IMR-90 (cell line): ENCODE measurements around the gene TRMT10C. TPM values are rescaled to one million over a fixed set of nuclear protein-coding genes. Genes with fewer than 3 reads are reported as not detected.

Experiments used
- ATAC-seq: fragments of 200-7000 bp; cut with Tn5 transposase; 2 replicates; pipeline ENCODE4 v1.9.1; 2020; ENCODE audit warnings: low read depth, mild to moderate bottlenecking, moderate library complexity
- BruUV-seq: library from RNA; stranded (reverse); fragments of 400-500 nt; replicated peaks from 2 replicates; lab custom pipeline; 2021; lab: Mats Ljungman, UMichigan
- CTCF ChIA-PET: fragments of 300-600 bp; formaldehyde crosslinking; extraction: SDS; loops from one replicate; lab custom pipeline; 2021; ENCODE audit warnings: antibody characterized with exemption; lab: Yijun Ruan, JAX
- POLR2A ChIA-PET: fragments of 300-600 bp; sonication (Branson Sonifier 250); formaldehyde crosslinking; loops from one replicate; lab custom pipeline; 2022; ENCODE audit warnings: antibody characterized with exemption; ENCODE audit not compliant: unreplicated experiment; lab: Charles Lee
- DNase-seq: peaks from one replicate; pipeline ENCODE4 v3.0.0; 2013
- H2AFZ ChIP-seq: replicated peaks from 2 replicates; pipeline ENCODE3; 2013; ENCODE audit warnings: low read length, mild to moderate bottlenecking; ENCODE audit not compliant: poor library complexity
- H2AK5ac ChIP-seq: 2 replicates; pipeline ENCODE4 v1.6.1; 2013; ENCODE audit warnings: low read depth, low read length, inconsistent platforms
- H2AK9ac ChIP-seq: replicated peaks from 2 replicates; pipeline ENCODE3; 2013; ENCODE audit warnings: mild to moderate bottlenecking, low read depth, low read length, moderate library complexity; ENCODE audit not compliant: poor library complexity
- H2BK120ac ChIP-seq: 2 replicates; pipeline ENCODE4 v1.6.1; 2013; ENCODE audit warnings: low read depth, low read length, inconsistent platforms
- H2BK15ac ChIP-seq: 3 replicates; pipeline ENCODE4 v1.6.1; 2013; ENCODE audit warnings: low read depth, low read length, inconsistent platforms
- H2BK20ac ChIP-seq: 2 replicates; pipeline ENCODE4 v1.6.1; 2013; ENCODE audit warnings: low read depth, mild to moderate bottlenecking, inconsistent platforms, low read length, moderate library complexity
- H2BK5ac ChIP-seq: 2 replicates; pipeline ENCODE4 v1.6.1; 2013; ENCODE audit warnings: mild to moderate bottlenecking, low read depth, low read length, inconsistent platforms; ENCODE audit not compliant: poor library complexity, severe bottlenecking
- H3K14ac ChIP-seq: replicated peaks from 2 replicates; pipeline ENCODE4 v1.6.1; 2013; ENCODE audit warnings: low read depth, low read length, inconsistent platforms
- H3K18ac ChIP-seq: 2 replicates; pipeline ENCODE4 v1.6.1; 2013; ENCODE audit warnings: low read depth, low read length, control low read depth
- H3K23ac ChIP-seq: 2 replicates; pipeline ENCODE4 v1.6.1; 2013; ENCODE audit warnings: low read depth, low read length, inconsistent platforms
- H3K27ac ChIP-seq: 2 replicates; pipeline ENCODE4 v1.5.1; 2013; ENCODE audit warnings: mild to moderate bottlenecking, control low read depth, low read length; ENCODE audit not compliant: insufficient read depth
- H3K27me3 ChIP-seq: 2 replicates; pipeline ENCODE4 v1.6.1; 2013; ENCODE audit warnings: low read length; ENCODE audit not compliant: control insufficient read depth, insufficient read depth
- H3K36me3 ChIP-seq: 2 replicates; pipeline ENCODE4 v1.6.1; 2013; ENCODE audit warnings: low read length, mixed read lengths; ENCODE audit not compliant: control insufficient read depth, insufficient read depth
- H3K4ac ChIP-seq: 2 replicates; pipeline ENCODE4 v1.6.1; 2013; ENCODE audit warnings: low read depth, low read length, inconsistent platforms
- H3K4me1 ChIP-seq: 2 replicates; pipeline ENCODE4 v1.6.1; 2013; ENCODE audit warnings: low read length, mixed read lengths; ENCODE audit not compliant: control insufficient read depth, insufficient read depth
- H3K4me2 ChIP-seq: 2 replicates; pipeline ENCODE4 v1.6.1; 2013; ENCODE audit warnings: low read depth, mild to moderate bottlenecking, control low read depth, low read length, moderate library complexity
- H3K4me3 ChIP-seq: 2 replicates; pipeline ENCODE4 v1.5.1; 2013; ENCODE audit warnings: low read depth, mild to moderate bottlenecking, control low read depth, low read length, moderate library complexity; ENCODE audit not compliant: insufficient read depth
- H3K56ac ChIP-seq: 2 replicates; pipeline ENCODE4 v1.6.1; 2013; ENCODE audit warnings: low read length, inconsistent platforms; ENCODE audit not compliant: insufficient read depth; ENCODE audit errors: extremely low read depth
- H3K79me1 ChIP-seq, 2 experiments: 2 replicates each; pipeline ENCODE4 v1.6.1; 2013; ENCODE audit warnings: low read length in 2 of 2, inconsistent platforms in 1 of 2, low read depth in 1 of 2
- H3K9ac ChIP-seq: 2 replicates; pipeline ENCODE4 v1.6.1; 2013; ENCODE audit warnings: low read depth, low read length, control low read depth
- H3K9me1 ChIP-seq: 2 replicates; pipeline ENCODE4 v1.6.1; 2013; ENCODE audit warnings: low read length, inconsistent platforms; ENCODE audit not compliant: insufficient read depth
- H3K9me3 ChIP-seq: 2 replicates; pipeline ENCODE4 v1.6.1; 2013; ENCODE audit warnings: low read length; ENCODE audit not compliant: control insufficient read depth, insufficient read depth
- H4K20me1 ChIP-seq: 2 replicates; pipeline ENCODE4 v1.6.1; 2013; ENCODE audit warnings: low read length, inconsistent platforms; ENCODE audit not compliant: insufficient read depth
- H4K5ac ChIP-seq: 2 replicates; pipeline ENCODE4 v1.6.1; 2013; ENCODE audit warnings: mild to moderate bottlenecking, low read depth, low read length, control low read depth
- H4K8ac ChIP-seq, 2 experiments: 2 replicates each; pipeline ENCODE4 v1.6.1; 2013; ENCODE audit warnings: low read depth in 2 of 2, low read length in 2 of 2, control low read depth in 1 of 2, inconsistent platforms in 1 of 2
- H4K91ac ChIP-seq: 2 replicates; pipeline ENCODE4 v1.6.1; 2013; ENCODE audit warnings: low read depth, low read length, inconsistent platforms; ENCODE audit not compliant: insufficient read depth
- BHLHE40 ChIP-seq: fragments of 150-350 bp; IDR thresholded peaks from 2 replicates; pipeline ENCODE4 v1.6.1; 2016; ENCODE audit warnings: mild to moderate bottlenecking, low read depth, low read length
- CEBPB ChIP-seq: IDR thresholded peaks from 2 replicates; pipeline ENCODE4 v1.6.1; 2012; ENCODE audit warnings: low read depth, low read length, improper control_type of control experiment
- CHD1 ChIP-seq: IDR thresholded peaks from 2 replicates; pipeline ENCODE4 v1.6.1; 2012; ENCODE audit warnings: low read depth, low read length, improper control_type of control experiment
- CTCF ChIP-seq: conservative IDR thresholded peaks from 2 replicates; pipeline ENCODE4 v1.5.1; 2012; ENCODE audit warnings: mild to moderate bottlenecking, low read depth, low read length, improper control_type of control experiment
- ELK1 ChIP-seq: fragments of 150-350 bp; IDR thresholded peaks from 2 replicates; pipeline ENCODE4 v1.6.1; 2016; ENCODE audit warnings: low read depth, mild to moderate bottlenecking, low read length, moderate library complexity, borderline replicate concordance
- MAFK ChIP-seq: IDR thresholded peaks from 2 replicates; pipeline ENCODE4 v1.6.1; 2012; ENCODE audit warnings: low read depth, low read length, improper control_type of control experiment
- MXI1 ChIP-seq: IDR thresholded peaks from 2 replicates; pipeline ENCODE4 v1.6.1; 2012; ENCODE audit warnings: low read depth, mild to moderate bottlenecking, low read length, moderate library complexity, borderline replicate concordance
- NFE2L2 ChIP-seq: fragments of 150-350 bp; IDR thresholded peaks from 2 replicates; pipeline ENCODE4 v1.6.1; 2016; ENCODE audit warnings: low read depth, mild to moderate bottlenecking, low read length
- POLR2A ChIP-seq: IDR thresholded peaks from 2 replicates; pipeline ENCODE4 v1.6.1; 2012; ENCODE audit warnings: mild to moderate bottlenecking, low read depth, low read length
- RAD21 ChIP-seq: IDR thresholded peaks from 2 replicates; pipeline ENCODE4 v1.6.1; 2012; ENCODE audit warnings: low read length, improper control_type of control experiment
- RCOR1 ChIP-seq: IDR thresholded peaks from 2 replicates; pipeline ENCODE4 v1.6.1; 2012; ENCODE audit warnings: mild to moderate bottlenecking, low read length, improper control_type of control experiment; ENCODE audit not compliant: insufficient replicate concordance
- RFX5 ChIP-seq: IDR thresholded peaks from 2 replicates; pipeline ENCODE4 v1.8.0; 2012; ENCODE audit warnings: low read depth, mild to moderate bottlenecking, low read length, moderate library complexity
- USF2 ChIP-seq: fragments of 150-350 bp; IDR thresholded peaks from 2 replicates; pipeline ENCODE4 v1.6.1; 2017; ENCODE audit warnings: mild to moderate bottlenecking, antibody characterized with exemption, low read length, low read depth
- WGBS, 2 experiments: methylation state at CpG; one replicate each; pipeline versions ENCODE4 v1.1.5 to v1.1.7; 2013; ENCODE audit warnings: missing lambda C conversion rate in 2 of 2; ENCODE audit not compliant: insufficient read length in 1 of 2; ENCODE audit errors: extremely low coverage in 2 of 2; 5-methylcytosine and 5-hydroxymethylcytosine counted together
- dilution Hi-C: fragments of 300-500 bp; cut with HindIII; formaldehyde crosslinking; loops from one replicate; pipeline ENCODE4 v1.14.3; 2018; ENCODE audit warnings: low sequenced_read_pairs; ENCODE audit not compliant: unreplicated experiment
- in situ Hi-C: fragments of 300-500 bp; cut with MboI; formaldehyde crosslinking; loops from 3 replicates; pipeline ENCODE4 v1.14.3; 2019; ENCODE audit warnings: low sequenced_read_pairs, inconsistent platforms, mixed read lengths
- intact Hi-C: fragments of 100-400 bp; cut with micrococcal nuclease; formaldehyde crosslinking; loops from 2 replicates; pipeline ENCODE4 v1.10.0; 2022
- polyA plus RNA-seq, 3 experiments: library from polyadenylated mRNA; depleted of rRNA; stranded (reverse); fragments of >200 nt; gene quantifications; 2 replicates each; pipeline ENCODE4 v1.2.3, GENCODE V29; 2012; ENCODE audit warnings: low replicate concordance in 1 of 3
- total RNA-seq: library from RNA; depleted of rRNA; stranded (reverse); fragments of >200 nt; gene quantifications from 2 replicates; pipeline ENCODE4 v1.2.3, GENCODE V29; 2012

The TRMT10C gene
- total and polyA plus RNA-seq, 2 of the 4 experiments (the other 2 are of a cell fraction): 13.6 to 17.0 TPM

GRCh38 chr3:101512646-101513418 is 48.8 kb upstream of the TRMT10C start, which contains the start of gene SENP7:
TSS of gene SENP7 (minus strand) at chr3:101513212. CDS start at chr3:101513130, 82 bp downstream.
- 0 out of 2 replicates have a peak, but pooled peaks cover 2% of the 10 kb centered on the region for H3K4me1 ChIP-seq
- peaks cover 0 to 28% of the 10 kb centered on the region in 2 experiments; a peak in 3 of 4 replicates for H3K79me1 ChIP-seq
- H2AFZ ChIP-seq: peak within 1 kb of the TSS; percentile 95
- dilution Hi-C loops (no loop called here), in situ Hi-C loops (no loop called here), intact Hi-C loops (loop anchor here (1.0 to 2.0 kb wide), 2 partner anchors 60 to 620 kb away; no protein-coding TSS in a partner anchor)
- peak within 1 kb of the TSS; percentile 92 for H3K9ac ChIP-seq
- 0% methylated on average over 8 of the region's 54 CpGs; no CpG with 5 or more reads in 1 of the 2 experiments for WGBS, 2 experiments
- peak within 1 kb of the TSS; percentile 43; the same call in 1 of the 2 replicates for H2AK5ac ChIP-seq
- H3K9me1 ChIP-seq: no peaks in the 10 kb centered on the region
- CTCF ChIA-PET: interaction anchor here (0.8 to 0.9 kb wide), 3 partner anchors 10 to 61 kb away, joined by 3 read pairs; partner anchors contain the start of gene PCNP
- H3K14ac ChIP-seq: peak within 1 kb of the TSS; percentile 97
- peak within 1 kb of the TSS; percentile 50; the same call in 1 of the 3 replicates for H2BK15ac ChIP-seq
- DNase-seq (peak; percentile 75), ATAC-seq (peak; percentile 86)
- no peaks in the 10 kb centered on the region for H3K27me3 ChIP-seq
- H3K36me3 ChIP-seq: no peaks in the 10 kb centered on the region
- peak within 1 kb of the TSS; percentile 93 for H3K56ac ChIP-seq
- H4K5ac ChIP-seq: peak within 1 kb of the TSS; percentile 99
- no peak within 1 kb of the TSS for H2BK20ac ChIP-seq
- peak within 1 kb of the TSS; percentile 98 to 100 for H4K8ac ChIP-seq
- no TSS peak for BruUV-seq
- H3K23ac ChIP-seq: peak within 1 kb of the TSS; percentile 91
- H3K4me2 ChIP-seq: peak within 1 kb of the TSS; percentile 71
- peak within 1 kb of the TSS; percentile 97 for H3K18ac ChIP-seq
- H2BK120ac ChIP-seq: peak within 1 kb of the TSS; percentile 79; the same call in 1 of the 2 replicates
- H3K4me3 ChIP-seq: peak within 1 kb of the TSS; percentile 80
- no peaks in the 10 kb centered on the region for H4K20me1 ChIP-seq
- H3K27ac ChIP-seq: peak within 1 kb of the TSS; percentile 98
- H3K4ac ChIP-seq: peak within 1 kb of the TSS; percentile 95
- H4K91ac ChIP-seq: peak within 1 kb of the TSS; percentile 88
- H2AK9ac ChIP-seq: peak within 1 kb of the TSS; percentile 75
- peak within 1 kb of the TSS; percentile 96 for H2BK5ac ChIP-seq
- no peaks in the 10 kb centered on the region for H3K9me3 ChIP-seq
- POLR2A ChIA-PET: interaction anchor here (0.6 to 0.7 kb wide), 2 partner anchors 114 to 524 kb away, joined by 3 to 29 read pairs; no protein-coding TSS in a partner anchor
- TF ChIP-seq BHLHE40 (peak; percentile 36; the same call in 1 of the 2 replicates), ELK1 (no peak), USF2 (no peak), RAD21 (no peak), POLR2A (no peak), MAFK (no peak), NFE2L2 (no peak), MXI1 (peak; percentile 77; the same call in 1 of the 2 replicates), CHD1 (no peak), CTCF (no peak), CEBPB (peak; percentile 96), RFX5 (no peak), RCOR1 (no peak)
